ENCODE data around the gene TNNI2.
"Not testable (repeated sequence)": the region's sequence is repeated elsewhere in the genome, so short reads cannot be mapped to it uniquely, and the experiment has no call there.

Gene TNNI2

GRCh38 chr11:1862588-1863351 lies 24.0 kb downstream of the TNNI2 start:
- DNase-seq: no peak

GRCh38 chr11:1863352-1864216 lies 24.8 kb downstream of the TNNI2 start:
- DNase-seq: no peak

- DNase-seq: no peak
Measured at GRCh38 chr11:1864231-1864630, 25.4 kb downstream of the TNNI2 start.

- DNase-seq: no peak
Measured at GRCh38 chr11:1864831-1865665, 26.3 kb downstream of the TNNI2 start.

GRCh38 chr11:1866226-1866625 lies 27.4 kb downstream of the TNNI2 start:
- DNase-seq: no peak

- no peak for DNase-seq
Measured at GRCh38 chr11:1866776-1867175, 28.0 kb downstream of the TNNI2 start.

- DNase-seq: no peak
Measured at GRCh38 chr11:1867381-1867780, 28.6 kb downstream of the TNNI2 start.

GRCh38 chr11:1868056-1868635 lies 29.4 kb downstream of the TNNI2 start:
- no peak for DNase-seq

GRCh38 chr11:1868636-1869291 lies 30.0 kb downstream of the TNNI2 start:
- DNase-seq: no peak

- DNase-seq: no peak
Measured at GRCh38 chr11:1869427-1870325, 30.9 kb downstream of the TNNI2 start.

GRCh38 chr11:1870326-1870696 lies 31.5 kb downstream of the TNNI2 start:
- DNase-seq: no peak

GRCh38 chr11:1870721-1871466 lies 32.1 kb downstream of the TNNI2 start:
- no peak for DNase-seq

GRCh38 chr11:1871531-1871930 lies 32.8 kb downstream of the TNNI2 start:
- no peak for DNase-seq

- DNase-seq: no peak
Measured at GRCh38 chr11:1872267-1872985, 33.6 kb downstream of the TNNI2 start.

- no peak for DNase-seq
Measured at GRCh38 chr11:1873048-1873812, 34.4 kb downstream of the TNNI2 start.

GRCh38 chr11:1873813-1874150 lies 35.0 kb downstream of the TNNI2 start:
- not testable (repeated sequence) for DNase-seq

GRCh38 chr11:1874441-1875092 lies 35.8 kb downstream of the TNNI2 start:
- not testable (repeated sequence) for DNase-seq

GRCh38 chr11:1875093-1875850 lies 36.5 kb downstream of the TNNI2 start:
- no peak for DNase-seq
